Measurements from ENCODE around the gene IGFBP7.

The IGFBP7 gene

DNA sequence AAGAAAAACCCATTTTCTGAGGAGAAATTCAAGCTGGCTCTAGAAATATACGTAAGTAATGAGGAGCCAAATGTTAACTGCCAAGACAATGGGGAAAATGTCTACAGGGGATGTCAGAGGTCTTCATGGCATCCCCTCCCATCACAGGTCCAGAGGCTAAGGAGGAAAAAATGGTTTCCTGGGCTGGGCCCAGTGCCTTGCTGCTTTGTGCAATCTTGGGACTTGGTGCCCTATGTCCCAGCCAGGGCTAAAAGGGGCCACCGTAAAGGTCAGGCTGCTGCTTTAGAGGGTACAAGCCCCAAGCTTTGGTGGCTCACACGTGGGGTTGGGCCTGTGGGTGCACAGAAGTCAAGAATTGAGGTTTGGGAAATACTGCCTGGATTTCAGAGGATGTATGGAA is 17.2 kb upstream of the IGFBP7 start:
- DNase-seq = no peak

DNA sequence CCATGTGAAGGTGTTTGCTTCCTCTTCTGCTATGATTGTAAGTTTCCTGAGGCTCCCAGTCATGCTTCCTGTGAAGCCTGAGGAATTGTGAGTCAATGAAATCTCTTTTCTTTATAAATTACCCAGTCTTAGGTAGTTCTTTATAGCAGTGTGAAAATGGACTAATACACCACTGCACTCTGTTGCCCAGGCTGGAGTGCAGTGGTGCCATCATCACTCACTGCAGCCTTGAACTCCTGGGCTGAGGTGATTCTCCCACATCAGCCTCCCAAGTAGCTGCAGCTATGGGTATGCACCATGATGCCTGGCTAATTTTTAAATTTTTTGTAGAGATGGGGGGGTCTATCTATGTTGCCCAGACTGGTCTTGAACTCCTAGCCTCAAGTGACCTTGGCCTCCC is 15.8 kb upstream of the IGFBP7 start:
- DNase-seq = no peak

DNA sequence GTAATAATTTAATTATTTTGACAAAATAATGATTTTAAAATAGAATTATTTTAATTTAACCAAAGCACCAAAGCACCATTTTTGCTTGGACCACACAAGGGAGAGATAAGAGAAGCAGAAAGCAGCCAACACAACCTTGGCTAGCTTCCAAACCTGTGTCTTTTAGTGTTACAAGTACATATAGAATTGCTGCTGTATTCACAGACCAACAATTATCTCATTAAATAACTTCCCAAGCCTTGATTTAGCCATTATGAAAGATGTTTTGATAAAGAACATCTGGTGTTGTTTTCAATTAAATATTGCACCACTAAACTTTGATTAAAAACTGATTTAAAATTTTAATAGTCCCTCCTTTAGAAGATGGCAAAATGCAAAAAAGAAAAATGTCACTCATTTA is 14.0 kb upstream of the IGFBP7 start:
- no peak for DNase-seq

DNA sequence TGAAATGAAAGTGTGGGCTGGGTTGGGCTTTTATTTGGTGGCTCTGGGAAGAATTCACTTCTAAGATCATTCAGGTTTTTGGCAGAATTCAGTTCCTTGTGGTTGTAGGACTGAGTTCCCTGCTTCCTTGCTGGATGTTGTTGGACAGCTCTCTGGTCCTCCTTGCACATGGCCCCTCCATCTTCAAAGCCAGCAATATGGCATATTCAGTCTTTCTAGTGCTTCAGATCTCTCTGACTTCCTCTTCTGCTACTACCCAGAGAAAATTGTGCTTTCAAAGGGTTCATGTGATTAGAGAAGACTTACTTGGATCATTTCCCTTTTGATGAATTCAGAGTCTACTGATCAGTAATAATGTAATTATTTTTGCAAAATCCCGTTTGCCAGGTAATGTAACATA is 12.8 kb upstream of the IGFBP7 start:
- DNase-seq = peak; percentile 36

DNA sequence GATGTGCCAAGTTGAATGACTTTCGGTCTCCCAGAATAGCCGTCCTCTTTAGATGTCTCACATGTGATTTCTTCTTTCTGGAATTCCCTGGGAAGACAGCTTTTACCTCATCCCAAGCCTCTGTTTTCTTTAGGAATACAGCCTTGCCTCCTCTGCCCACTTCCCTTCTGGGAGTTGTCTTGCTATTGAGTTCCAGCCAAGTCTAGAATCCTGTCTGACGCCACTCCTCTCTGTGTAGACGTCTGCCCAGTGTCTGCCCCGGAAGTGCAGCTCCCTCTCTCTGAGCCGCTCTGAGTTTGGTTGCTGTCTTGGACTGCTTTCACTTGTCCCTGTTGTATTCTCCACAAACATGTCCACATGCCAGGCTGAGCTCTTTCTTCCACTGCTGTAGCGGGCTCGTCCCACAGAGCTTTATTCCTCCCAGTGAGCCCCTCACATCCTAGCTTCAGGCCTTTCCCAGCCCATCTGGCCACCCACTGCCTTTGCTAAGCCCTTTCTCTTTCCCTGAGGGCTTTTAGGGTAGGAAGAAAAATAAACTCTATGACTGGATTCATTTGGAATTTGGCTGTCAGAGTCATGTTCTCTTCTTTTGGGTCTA is 9.0 kb upstream of the IGFBP7 start:
- DNase-seq = no peak

DNA sequence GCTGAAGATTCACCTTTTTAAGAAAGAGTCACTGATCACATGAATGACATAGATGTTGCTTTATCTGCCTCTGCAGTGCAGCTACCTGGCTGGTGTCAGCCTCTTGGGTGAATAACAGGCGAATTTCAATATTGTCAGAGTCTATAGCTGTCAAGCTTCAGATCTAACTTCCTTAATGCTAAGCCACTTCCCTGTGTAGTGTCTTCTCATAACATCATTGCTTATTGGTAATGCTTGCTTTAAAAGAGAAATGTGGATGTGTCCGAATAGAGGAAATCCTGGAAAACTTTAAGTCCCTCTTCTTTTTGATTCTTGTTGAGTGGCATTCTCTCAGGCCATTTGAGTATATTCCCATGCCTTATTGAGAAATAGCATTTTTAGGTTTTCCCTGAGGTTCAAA is 7.3 kb upstream of the IGFBP7 start:
- DNase-seq = peak; percentile 35

DNA sequence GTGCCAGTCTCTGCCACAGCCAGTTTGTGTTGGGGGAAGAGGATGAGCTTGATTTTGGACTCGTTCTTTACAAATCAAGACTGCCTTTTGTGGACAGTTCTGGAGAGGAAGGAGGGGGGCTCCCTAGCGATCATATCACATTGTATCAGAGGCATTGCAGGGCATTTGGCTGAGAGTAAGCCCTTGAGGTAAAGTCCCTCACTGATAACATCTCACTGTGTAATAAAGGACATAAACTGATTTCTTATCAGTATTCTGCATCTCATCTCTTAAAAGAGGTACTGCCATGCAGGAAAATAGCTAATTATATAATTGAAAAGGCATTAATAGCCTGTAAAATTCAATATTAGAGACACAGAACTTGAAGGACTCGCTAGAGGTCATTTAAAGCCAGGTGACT is 6.1 kb upstream of the IGFBP7 start:
- no peak for DNase-seq

DNA sequence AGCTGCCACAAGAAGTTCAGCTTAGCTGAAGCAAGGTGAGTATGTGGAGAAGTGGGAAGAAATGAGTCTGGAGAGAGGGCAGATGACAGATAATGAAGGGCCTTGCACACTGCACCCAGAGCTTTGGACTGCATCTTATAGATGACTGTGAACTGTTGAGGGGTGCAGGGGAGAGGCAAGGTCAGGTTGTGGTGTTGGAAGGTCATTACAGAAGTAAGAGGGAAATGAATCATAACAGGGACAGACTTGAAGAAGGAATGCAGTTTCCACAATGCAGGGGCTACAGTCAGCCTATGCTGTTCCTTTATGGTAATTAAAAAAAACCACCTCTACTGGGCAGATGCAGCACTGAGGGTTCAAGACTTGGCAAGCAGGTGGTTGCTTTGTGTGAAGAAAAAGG is 4.8 kb upstream of the IGFBP7 start:
- no peak for DNase-seq

DNA sequence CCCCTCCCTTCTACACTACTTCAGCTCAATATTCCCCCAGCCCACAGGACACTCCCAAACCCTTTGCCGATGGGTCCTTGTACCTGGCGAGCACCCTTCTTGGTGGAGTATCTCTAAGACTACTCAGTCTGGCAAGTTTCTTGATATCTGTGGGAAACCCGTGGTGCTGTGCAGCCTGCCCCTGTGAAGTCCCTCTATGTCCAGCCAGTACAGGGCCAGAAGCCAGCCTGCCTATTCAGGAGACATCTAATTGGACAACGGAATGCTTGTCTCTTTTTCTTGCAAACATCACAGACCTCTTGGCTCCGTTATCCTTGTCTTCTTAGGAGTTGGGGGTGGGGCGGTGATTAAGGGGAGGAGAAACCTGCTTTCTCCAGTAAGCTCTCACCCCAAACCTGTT is 3.7 kb upstream of the IGFBP7 start:
- no peak for DNase-seq

DNA sequence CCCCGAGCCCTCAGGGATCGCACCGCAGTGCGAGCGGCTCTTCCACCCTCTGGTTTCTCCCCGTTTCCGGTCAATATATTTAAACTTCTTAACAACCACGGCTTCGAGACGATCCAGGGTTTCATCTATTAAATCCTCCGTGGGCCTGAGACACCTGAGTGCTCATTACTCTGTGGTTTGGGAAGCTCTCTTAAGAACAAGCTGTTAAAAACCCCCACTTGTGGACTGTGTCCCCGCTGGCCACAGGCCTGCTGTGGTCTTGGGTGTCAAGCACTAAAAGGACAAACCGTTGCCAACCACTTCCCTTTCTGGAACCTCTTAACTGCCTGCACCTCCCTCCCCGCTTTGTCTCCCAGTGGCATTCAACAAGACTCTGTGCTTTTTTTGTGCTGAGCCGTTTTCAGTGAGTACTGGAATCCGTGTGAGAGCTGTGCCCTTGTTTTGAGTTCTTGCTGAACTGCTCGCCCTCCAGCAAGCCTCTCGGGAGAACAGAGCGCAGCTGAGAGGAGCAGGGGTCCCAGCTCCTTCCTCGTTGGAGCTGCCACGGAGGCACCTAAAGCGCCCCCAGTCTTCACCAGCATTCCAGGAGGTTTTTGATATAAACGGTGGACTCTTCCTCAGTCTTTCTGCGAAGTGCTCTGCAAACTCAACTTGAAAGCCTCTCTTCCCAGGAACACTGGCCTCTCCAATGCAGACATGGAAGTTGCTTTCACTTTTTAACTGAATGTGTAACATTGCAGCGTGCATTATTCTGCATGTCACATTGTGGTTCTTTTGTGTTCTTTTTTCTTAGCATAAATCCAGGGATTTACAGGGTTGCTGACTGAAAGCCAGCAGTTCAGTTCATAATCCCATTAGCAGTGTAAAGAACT is 691 bp upstream of the IGFBP7 start:
- DNase-seq = peak; percentile 98

DNA sequence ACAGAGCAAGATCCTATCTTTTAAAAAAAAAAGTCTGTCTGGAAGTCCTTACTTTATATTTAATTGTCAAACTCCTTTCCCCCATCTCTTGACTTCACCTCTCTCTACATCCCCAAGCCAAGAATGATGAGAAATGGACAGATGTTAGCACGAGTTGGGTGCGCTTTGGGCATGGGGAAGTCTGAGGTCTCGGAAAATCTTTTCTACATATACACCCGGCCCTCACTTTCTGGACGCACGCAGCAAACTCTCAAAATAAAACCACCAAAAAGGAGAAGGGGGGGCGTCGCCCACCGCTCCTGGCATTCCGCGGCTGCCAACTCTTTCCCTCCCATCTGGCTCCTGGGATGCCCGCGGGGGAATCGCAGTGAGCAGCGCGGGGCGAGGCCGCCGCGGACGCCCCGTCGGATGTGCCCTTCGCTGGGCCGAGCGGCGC is 756 bp downstream of the IGFBP7 start:
- no peak for DNase-seq

DNA sequence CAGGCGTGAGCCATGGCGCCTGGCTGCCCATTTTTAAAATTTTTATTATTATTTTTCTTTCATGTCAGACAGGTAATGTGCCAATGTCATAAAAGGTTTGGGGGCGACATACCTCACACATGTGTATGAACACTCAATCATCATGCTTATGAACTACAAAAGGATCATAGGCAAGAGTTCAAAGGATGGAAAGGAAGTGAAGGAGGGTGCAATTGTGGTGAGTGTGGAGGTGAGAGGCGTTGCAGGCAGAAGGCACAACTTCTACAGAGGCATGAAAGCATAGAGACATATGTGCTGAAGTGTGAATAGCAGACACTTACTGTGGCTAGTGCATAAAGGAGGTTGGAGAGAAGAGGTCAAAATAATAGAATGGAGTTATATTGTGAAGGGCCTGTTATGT is 4.0 kb downstream of the IGFBP7 start:
- no peak for DNase-seq

DNA sequence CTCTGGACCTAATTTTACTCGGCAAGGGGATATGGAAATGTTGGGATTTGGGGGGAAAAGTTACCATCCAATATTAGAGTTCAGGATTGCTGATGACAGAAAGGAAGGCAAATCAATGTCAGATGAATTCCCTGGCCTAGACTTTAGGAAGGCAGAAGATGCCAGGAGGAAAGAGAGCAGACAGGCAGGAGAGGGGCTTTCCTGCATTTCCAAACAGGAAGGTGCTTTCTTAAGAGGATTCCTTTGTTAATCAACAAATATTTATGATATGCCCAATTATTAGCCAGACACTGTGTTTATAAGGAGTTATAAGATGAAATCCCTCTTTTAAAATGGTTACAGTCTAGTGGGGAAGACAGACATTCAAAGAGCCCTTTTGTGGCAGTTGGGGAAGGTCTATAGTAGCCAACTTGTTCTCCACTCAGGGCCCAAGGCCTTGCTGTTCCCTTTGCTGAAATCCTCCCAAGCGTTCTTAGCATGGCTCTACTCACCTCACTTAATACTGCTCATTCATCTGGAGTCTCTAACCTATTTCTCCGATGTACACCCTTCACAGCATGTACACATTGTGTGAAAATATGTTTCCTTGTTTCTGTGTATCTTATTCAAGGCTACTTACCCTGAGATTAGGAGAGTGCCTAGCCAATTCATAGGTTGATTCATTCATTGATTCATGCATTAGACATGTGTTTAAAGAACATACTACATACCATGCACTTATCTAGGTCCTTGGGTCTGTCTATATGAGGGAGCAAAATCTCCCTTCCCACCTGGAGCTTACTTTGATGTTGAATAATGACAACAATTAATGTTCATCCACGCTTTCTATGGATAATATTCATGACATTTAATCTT is 5.3 kb downstream of the IGFBP7 start:
- no peak for DNase-seq

DNA sequence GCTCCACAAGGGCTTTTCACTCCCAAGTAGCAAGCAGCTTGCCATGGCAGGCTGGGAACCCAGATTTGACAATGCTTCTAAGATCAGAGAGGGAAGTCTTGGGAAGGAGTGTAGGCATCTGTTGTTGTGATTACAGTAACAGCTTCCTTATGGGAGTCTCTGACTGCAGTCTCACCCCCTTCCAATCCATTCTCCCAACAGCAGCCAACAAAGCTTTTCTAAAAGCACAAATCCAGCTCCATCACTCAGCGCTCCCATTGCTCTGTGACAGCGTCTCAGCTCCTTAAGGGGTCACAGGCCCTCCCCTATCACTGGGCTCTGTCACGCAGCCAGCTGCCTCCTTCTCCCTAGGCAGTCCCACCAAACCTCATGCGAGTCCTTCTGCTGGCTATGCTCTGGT is 7.1 kb downstream of the IGFBP7 start:
- DNase-seq = no peak

DNA sequence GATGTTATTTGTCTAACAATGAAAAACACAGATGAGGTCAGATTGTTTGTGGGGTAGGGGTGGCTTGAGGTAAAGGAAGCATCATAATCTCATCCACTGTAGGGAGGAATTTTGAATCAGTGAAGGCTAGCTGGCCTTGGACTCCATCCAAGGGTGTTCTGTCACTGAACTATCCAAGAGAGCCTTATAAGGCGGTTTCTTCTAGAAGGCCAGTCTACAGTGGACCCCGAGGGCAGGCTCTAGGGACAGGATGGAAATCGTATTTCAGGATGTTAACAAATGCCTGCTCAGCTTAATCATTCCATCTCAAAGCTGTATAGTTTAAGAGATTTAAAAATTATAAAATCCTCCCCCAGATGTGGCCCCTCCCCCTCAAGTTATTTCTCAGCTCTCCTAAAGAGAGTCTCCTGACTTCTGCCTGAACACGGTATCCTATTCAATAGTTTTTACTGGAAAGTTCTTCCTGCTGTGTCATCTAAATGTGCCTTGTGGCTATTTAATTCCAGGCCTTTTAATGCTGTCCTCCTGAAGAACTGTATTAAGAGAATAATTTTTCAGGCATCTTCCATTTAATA is 8.0 kb downstream of the IGFBP7 start:
- no peak for DNase-seq

DNA sequence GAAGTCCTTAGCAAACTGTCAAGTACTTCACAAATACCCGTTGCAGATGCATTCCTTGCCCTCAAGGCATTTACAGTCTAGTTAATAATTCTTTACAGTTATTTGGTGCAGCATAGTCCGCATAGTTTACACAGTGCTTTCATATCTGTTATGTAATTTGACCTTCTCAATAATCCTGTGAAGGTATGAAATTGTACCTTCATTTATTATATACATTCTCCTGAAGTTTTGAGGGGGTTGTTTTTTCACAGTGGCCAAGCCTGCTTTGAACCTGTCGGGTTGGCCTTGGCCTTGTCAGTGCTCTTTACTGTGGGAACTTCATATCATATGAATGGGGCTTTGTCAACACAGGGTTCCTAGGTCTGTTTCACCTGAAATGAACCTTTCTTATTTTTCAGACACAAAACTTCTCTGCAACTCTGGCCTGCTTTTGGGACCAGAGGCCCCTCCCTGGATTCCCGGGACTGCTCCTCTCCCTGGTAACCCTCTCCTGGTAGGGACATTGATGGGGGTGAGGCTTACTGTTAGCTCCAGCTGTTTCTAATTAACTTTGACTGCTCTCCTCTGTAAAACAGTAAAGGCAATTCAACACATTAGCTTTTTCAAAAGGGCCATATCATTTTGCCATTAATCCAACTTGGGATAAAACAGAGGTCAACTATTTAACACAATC is 9.1 kb downstream of the IGFBP7 start:
- no peak for DNase-seq

DNA sequence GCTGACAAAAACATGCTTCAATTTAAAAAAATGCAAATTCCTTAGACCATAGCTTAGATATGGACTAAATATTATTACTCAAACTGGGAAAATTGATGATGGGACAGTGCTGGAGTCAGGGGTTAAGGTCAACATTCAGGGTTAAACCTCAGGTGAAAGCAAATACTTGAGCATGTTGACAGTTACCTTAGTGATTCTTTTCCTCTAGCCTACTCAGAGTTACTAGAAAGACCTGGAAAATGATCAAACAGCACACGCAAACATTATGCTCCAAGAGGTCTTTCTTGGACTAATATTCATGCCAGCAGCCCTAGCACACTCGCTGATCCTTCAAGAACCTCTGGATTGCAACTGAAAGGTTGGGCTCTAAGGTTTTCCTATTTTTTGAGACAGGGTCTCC is 10.8 kb downstream of the IGFBP7 start:
- no peak for DNase-seq

DNA sequence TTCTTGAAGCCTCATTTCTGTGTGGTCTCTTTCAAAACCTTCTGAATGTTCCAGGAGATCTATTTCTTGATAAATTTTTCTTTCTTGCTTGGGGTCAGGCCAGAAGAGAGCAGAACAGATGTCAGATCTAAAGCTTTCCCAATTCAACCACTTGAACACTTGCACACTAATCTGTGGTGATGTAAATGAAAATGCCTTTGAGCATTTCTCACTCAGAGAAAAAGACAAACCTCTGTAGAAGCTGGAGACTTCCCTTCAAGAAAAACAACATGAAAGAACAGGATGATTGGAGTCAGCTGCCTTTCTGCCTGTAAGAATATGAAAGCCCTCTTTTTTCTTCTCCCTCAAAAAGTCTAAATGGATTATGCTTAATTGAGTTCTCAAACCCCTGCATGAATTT is 11.2 kb downstream of the IGFBP7 start:
- peak; percentile 23 for DNase-seq

DNA sequence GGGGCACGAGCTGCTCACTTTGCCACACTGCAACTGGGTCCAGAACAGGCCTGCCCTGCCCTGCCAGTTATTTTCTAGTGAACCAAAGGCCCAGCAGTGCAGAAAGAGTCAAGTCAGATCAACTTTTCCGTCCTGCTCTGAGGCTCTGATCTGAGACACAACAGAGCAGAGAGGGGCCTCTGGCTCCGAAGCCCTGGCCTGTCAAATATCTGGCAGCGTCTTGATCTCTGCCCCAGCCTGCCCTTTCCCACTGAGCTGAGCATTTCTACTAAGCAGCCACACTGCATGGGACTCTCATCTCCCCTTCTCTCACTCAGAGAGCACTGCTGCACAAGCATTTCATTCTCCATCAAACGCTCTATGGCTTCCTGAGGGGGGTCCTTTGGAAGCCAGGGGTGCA is 11.8 kb downstream of the IGFBP7 start:
- no peak for DNase-seq

DNA sequence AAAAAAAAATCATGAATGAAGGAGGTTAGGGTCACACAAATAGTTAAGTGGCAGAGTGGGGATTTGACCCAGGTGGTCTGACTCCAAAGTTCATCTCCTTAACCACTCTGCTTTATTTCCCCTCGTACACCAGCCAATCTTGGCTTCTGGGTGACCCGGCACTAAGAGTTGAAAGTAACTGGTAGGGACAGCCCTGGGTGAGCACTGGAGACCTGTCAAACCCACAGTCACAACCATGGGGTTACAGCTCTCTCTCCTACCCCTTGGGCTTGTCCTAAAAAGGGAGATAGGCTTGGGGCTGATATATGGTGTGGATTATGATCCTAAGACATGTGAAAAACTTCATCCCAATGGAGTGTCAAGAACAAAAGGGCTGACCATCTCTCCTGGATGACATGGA is 12.5 kb downstream of the IGFBP7 start:
- no peak for DNase-seq

DNA sequence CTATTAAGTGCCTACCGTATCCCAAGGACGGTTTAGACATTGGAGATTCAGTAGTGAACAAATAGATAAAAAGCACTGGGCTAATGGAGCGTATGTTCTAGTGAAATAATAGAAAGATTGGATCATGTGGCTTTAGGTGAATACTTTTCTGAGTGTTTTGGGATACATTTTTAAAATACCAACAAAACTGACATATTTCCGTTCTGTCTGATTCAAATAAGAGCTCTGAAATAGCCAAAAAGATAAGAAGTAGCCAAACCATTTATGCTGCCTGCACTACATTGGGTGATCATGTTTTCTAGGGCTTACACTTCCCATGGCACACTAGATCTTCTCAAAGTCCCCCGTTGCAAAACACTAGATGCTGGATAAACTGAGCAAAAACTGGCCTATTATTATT is 14.2 kb downstream of the IGFBP7 start:
- no peak for DNase-seq

DNA sequence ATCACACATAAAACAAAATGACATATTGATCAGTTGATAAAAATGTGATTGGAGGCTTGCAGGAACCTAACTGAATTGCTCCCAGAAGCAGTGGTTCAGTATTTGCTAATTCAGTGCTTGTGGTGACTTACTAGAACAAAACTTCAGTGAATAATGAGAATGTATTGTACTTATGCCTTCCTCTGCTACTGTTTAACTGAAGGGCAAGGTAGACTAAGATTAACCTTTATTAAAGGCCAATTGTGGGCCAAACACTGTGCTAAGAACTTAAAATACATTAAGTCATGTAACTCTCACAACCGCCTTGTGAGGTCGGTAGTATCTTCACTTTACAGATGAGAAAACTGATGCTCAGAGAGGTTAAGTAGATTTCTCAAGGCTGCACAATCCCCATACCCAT is 14.9 kb downstream of the IGFBP7 start:
- DNase-seq = no peak

DNA sequence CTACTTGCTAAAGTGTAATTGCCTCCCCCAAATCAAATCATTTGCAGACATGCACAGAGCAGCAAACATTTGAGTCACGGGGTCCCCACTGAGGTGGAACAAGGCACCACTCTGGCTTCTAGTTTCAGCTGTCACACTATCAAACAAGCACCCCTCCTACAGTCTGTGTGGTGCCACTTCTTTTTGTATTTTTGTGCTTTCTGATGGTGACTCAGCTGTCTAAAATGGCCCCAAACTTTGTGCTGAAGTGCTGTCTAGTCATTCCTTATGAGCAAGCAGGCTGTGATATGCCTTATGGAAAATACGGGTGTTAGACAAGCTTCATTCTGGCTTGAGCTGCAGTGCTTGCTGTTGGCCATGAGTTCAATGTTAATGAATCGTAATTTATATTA is 15.4 kb downstream of the IGFBP7 start:
- DNase-seq = no peak
